Measurements from ENCODE around the gene SRPK2. TPM values are rescaled to one million over a fixed set of nuclear protein-coding genes. Genes with fewer than 3 reads are reported as not detected.

SRPK2 gene
- total RNA-seq, 8 experiments from 2014 or later = 36.4 to 96.1 (median 47.3) TPM

DNA sequence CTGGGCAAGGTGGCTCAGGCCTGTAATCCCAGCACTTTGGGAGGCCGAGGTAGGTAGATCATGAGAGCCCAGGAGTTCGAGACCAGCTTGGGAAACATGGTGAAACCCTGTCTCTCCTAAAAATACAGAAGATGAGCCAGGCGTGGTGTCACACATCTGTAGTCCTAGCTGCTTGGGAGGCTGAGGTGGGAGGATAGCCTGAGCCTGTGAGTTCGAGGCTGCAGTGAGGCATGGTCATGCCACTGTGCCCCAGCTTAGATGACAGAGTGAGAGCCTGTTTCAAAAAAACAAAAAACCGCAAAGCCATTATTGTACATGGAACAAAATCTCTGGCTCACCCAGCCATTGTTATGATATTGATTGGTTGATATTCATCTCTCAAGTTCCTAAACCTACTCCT, 321.0 kb downstream of the SRPK2 start:
- Histone ChIP-seq H3K27ac (no peak overlapping the region), H3K4me3 (no peak overlapping the region), H3K4me1 (replicated peaks in 1 of 2) (no peaks in the 10 kb centered on the region)
- 80 to 100% (median 98%) methylated on average over 1 to 4 of the region's 5 CpGs; no CpG with 5 or more reads in 2 of the 10 experiments for WGBS, 10 experiments
- in situ Hi-C loops (cut with MboI; ENCODE audit: low pct_unique_long_range_greater_than_20kb in 2 of 9, low sequenced_read_pairs in 9 of 9, unreplicated experiment in 9 of 9) = no loop called here
- ATAC-seq (replicated peaks in 6 of 8) = no peak

Other genes with a start within 250 kb of the SRPK2 start
- 10 to 100 TPM in 5 of 8 experiments, 1 to 10 TPM in 3; 7.2 to 42.6 (median 14.3) TPM for gene PUS7, start 133.3 kb upstream of the SRPK2 start, total RNA-seq
- 10 to 100 TPM; 15.5 to 26.0 (median 20.9) TPM for gene RINT1, start 143.3 kb upstream of the SRPK2 start, total RNA-seq
- gene EFCAB10, start 192.6 kb upstream of the SRPK2 start, total RNA-seq = 10 to 100 TPM in 1 of 8 experiments, 1 to 10 TPM in 5, under 1 TPM in 2; 0.71 to 27.2 (median 1.4) TPM